Cardiac muscle cell (in vitro differentiated cells and primary cell): ENCODE data around the gene SYNPR. TPM values are rescaled to one million over a fixed set of nuclear protein-coding genes. Genes with fewer than 3 reads are reported as not detected.
A peak's percentile ranks its signal among the peaks of the same experiment; 100 is the strongest.

Experiments
- DNase-seq, 2 donors: peaks; one replicate each; pipeline versions ENCODE4 v3.0.0 to v3.0.0-alpha.2; 2010 to 2017; ENCODE audit warnings: low read depth in 1 of 2, low spot score in 1 of 2
- H3K27ac ChIP-seq: fragments of 200-600 bp; sonication (generic); 2 replicates; pipeline ENCODE4 v1.5.1; 2016
- H3K27me3 ChIP-seq: fragments of 200-600 bp; sonication (generic); 2 replicates; pipeline ENCODE4 v1.6.0; 2016; ENCODE audit warnings: control low read depth
- H3K36me3 ChIP-seq: fragments of 200-600 bp; sonication (generic); 2 replicates; pipeline ENCODE4 v1.5.1; 2016; ENCODE audit warnings: control low read depth
- H3K4me1 ChIP-seq: fragments of 200-600 bp; sonication (generic); 2 replicates; pipeline ENCODE4 v1.8.1; 2017; ENCODE audit warnings: low read depth, mild to moderate bottlenecking, mixed run types
- H3K4me3 ChIP-seq: fragments of 200-600 bp; sonication (generic); 2 replicates; pipeline ENCODE4 v1.5.1; 2016; ENCODE audit warnings: mild to moderate bottlenecking
- H3K9me3 ChIP-seq: fragments of 200-600 bp; sonication (generic); 2 replicates; pipeline ENCODE4 v1.5.1; 2017; ENCODE audit warnings: low read depth, mild to moderate bottlenecking, control low read depth
- CTCF ChIP-seq: IDR thresholded peaks from 2 replicates; pipeline ENCODE4 v1.5.1; 2012; ENCODE audit warnings: low read depth, mild to moderate bottlenecking, low read length
- polyA plus RNA-seq: library from polyadenylated mRNA; unstranded; fragments of >200 nt; fragmentation: Nextera tagmentation; extraction: Ambion mirVana; gene quantifications from 2 replicates; pipeline ENCODE4 v1.2.1, GENCODE V29; 2016
- total RNA-seq: library from RNA; depleted of rRNA; stranded (reverse); fragments of >200 nt; gene quantifications from 2 replicates; pipeline ENCODE4 v1.2.3, GENCODE V29; 2016

SYNPR gene
- total and polyA plus RNA-seq, 2 experiments from 2014 or later: 0.36 to 1.8 TPM

- peak; percentile 5 to 57 for DNase-seq
- Histone ChIP-seq H3K27ac (peak overlapping the region; percentile 68), H3K36me3 (no peaks in the 10 kb centered on the region), H3K4me3 (no peak overlapping the region), H3K4me1 (no peaks in the 10 kb centered on the region), H3K9me3 (no peaks in the 10 kb centered on the region), H3K27me3 (peaks cover 18% of the 10 kb centered on the region)
- no peak for TF ChIP-seq CTCF
Observed at GRCh38 chr3:63328365-63328764, 50.3 kb downstream of the SYNPR start.

GRCh38 chr3:63331520-63331919 lies 53.4 kb downstream of the SYNPR start:
- H3K27me3 ChIP-seq: peaks cover 18% of the 10 kb centered on the region
- no peaks in the 10 kb centered on the region for H3K4me1 ChIP-seq
- no peak overlapping the region for H3K27ac ChIP-seq
- H3K9me3 ChIP-seq: no peaks in the 10 kb centered on the region
- DNase-seq: no peak
- no peak overlapping the region for H3K4me3 ChIP-seq
- TF ChIP-seq CTCF: no peak
- no peaks in the 10 kb centered on the region for H3K36me3 ChIP-seq

- Histone ChIP-seq H3K9me3 (no peaks in the 10 kb centered on the region), H3K27ac (no peak overlapping the region), H3K4me3 (no peak overlapping the region), H3K36me3 (no peaks in the 10 kb centered on the region), H3K27me3 (peaks cover 18% of the 10 kb centered on the region), H3K4me1 (no peaks in the 10 kb centered on the region)
- peak; percentile 9 to 26 for DNase-seq
- TF ChIP-seq CTCF: peak; percentile 21
Observed at GRCh38 chr3:63333815-63334214, 55.7 kb downstream of the SYNPR start.

GRCh38 chr3:63338351-63338750 lies 60.2 kb downstream of the SYNPR start:
- no peak for DNase-seq
- Histone ChIP-seq H3K27me3 (no peaks in the 10 kb centered on the region), H3K9me3 (no peaks in the 10 kb centered on the region), H3K4me1 (no peaks in the 10 kb centered on the region), H3K4me3 (no peak overlapping the region), H3K27ac (no peak overlapping the region), H3K36me3 (no peaks in the 10 kb centered on the region)
- no peak for TF ChIP-seq CTCF

- Histone ChIP-seq H3K9me3 (no peaks in the 10 kb centered on the region), H3K4me3 (no peak overlapping the region), H3K27me3 (no peaks in the 10 kb centered on the region), H3K36me3 (no peaks in the 10 kb centered on the region), H3K27ac (no peak overlapping the region), H3K4me1 (no peaks in the 10 kb centered on the region)
- peak; percentile 17 to 99 for DNase-seq
- no peak for TF ChIP-seq CTCF
Observed at GRCh38 chr3:63343674-63344073, 65.6 kb downstream of the SYNPR start.

GRCh38 chr3:63344661-63345060 lies 66.6 kb downstream of the SYNPR start:
- H3K4me3 ChIP-seq: no peak overlapping the region
- H3K36me3 ChIP-seq: no peaks in the 10 kb centered on the region
- no peak for TF ChIP-seq CTCF
- H3K4me1 ChIP-seq: no peaks in the 10 kb centered on the region
- H3K27ac ChIP-seq: no peak overlapping the region
- DNase-seq: no peak
- no peaks in the 10 kb centered on the region for H3K9me3 ChIP-seq
- no peaks in the 10 kb centered on the region for H3K27me3 ChIP-seq
